Non-pigmented ciliary epithelial cell (primary cell): Measurements from ENCODE around the gene CASP7.
"Not testable (repeated sequence)": the region's sequence is repeated elsewhere in the genome, so short reads cannot be mapped to it uniquely, and the experiment has no call there.

ENCODE experiments used
- DNase-seq: peaks from one replicate; pipeline ENCODE4 v3.0.0-alpha.2; 2010; ENCODE audit warnings: low read depth

The CASP7 gene

GRCh38 chr10:113754125-113754524 is 74.4 kb downstream of the CASP7 start:
- no peak for DNase-seq

- DNase-seq: no peak
These were observed 75.1 kb downstream of the CASP7 start for GRCh38 chr10:113754768-113755167.

- no peak for DNase-seq
These were observed 77.3 kb downstream of the CASP7 start for GRCh38 chr10:113756940-113757543.

GRCh38 chr10:113762083-113762482 is 82.4 kb downstream of the CASP7 start:
- no peak for DNase-seq

GRCh38 chr10:113764582-113764981 is 84.9 kb downstream of the CASP7 start:
- DNase-seq: no peak

- no peak for DNase-seq
These were observed 86.2 kb downstream of the CASP7 start for GRCh38 chr10:113765910-113766309.

- DNase-seq: no peak
These were observed 87.5 kb downstream of the CASP7 start for GRCh38 chr10:113767222-113767621.

GRCh38 chr10:113770346-113770745 is 90.6 kb downstream of the CASP7 start:
- DNase-seq: no peak

GRCh38 chr10:113771131-113771530 is 91.4 kb downstream of the CASP7 start:
- not testable (repeated sequence) for DNase-seq

GRCh38 chr10:113775686-113776294 is 96.1 kb downstream of the CASP7 start:
- DNase-seq: no peak

GRCh38 chr10:113776553-113776952 is 96.8 kb downstream of the CASP7 start:
- no peak for DNase-seq
